Activated CD8-positive, alpha-beta memory T cell treated with anti-CD3 and anti-CD28 coated beads for 36 hours (primary cell): Measurements from ENCODE around the gene NPAS4. TPM values are rescaled to one million over a fixed set of nuclear protein-coding genes. Genes with fewer than 3 reads are reported as not detected.
"Not testable (repeated sequence)": the region's sequence is repeated elsewhere in the genome, so short reads cannot be mapped to it uniquely, and the experiment has no call there.

Experiments
- CTCF ChIA-PET: fragments of 350-600 bp; sonication (Branson Sonifier 250); formaldehyde crosslinking; loops from one replicate; lab custom pipeline; 2021; ENCODE audit warnings: antibody characterized with exemption; lab: Charles Lee
- POLR2A ChIA-PET: fragments of 350-600 bp; sonication (Branson Sonifier 250); formaldehyde crosslinking; loops from one replicate; lab custom pipeline; 2021; ENCODE audit warnings: antibody characterized with exemption; lab: Charles Lee
- total RNA-seq, 2 experiments: library from RNA; stranded (reverse); gene quantifications; one replicate each; pipeline ENCODE4 v1.2.3, GENCODE V29; 2021

Gene NPAS4
- not detected for total RNA-seq

- CTCF ChIA-PET = interaction anchor here (0.5 to 6.2 kb wide), 9 partner anchors 10 to 420 kb away, joined by 3 to 64 read pairs (median 3); partner anchors contain the start of genes MRPL11 and RIN1
- POLR2A ChIA-PET = interaction anchor here (1.0 to 1.1 kb wide), 3 partner anchors 18 to 125 kb away, joined by 3 read pairs; partner anchors contain the start of genes MRPL11 and ZDHHC24
These were observed at the start of gene NPAS4 for GRCh38 chr11:66420671-66421476. Gene NPAS4 (plus strand): TSS chr11:66421035. CDS start chr11:66421180, 145 bp downstream.

DNA sequence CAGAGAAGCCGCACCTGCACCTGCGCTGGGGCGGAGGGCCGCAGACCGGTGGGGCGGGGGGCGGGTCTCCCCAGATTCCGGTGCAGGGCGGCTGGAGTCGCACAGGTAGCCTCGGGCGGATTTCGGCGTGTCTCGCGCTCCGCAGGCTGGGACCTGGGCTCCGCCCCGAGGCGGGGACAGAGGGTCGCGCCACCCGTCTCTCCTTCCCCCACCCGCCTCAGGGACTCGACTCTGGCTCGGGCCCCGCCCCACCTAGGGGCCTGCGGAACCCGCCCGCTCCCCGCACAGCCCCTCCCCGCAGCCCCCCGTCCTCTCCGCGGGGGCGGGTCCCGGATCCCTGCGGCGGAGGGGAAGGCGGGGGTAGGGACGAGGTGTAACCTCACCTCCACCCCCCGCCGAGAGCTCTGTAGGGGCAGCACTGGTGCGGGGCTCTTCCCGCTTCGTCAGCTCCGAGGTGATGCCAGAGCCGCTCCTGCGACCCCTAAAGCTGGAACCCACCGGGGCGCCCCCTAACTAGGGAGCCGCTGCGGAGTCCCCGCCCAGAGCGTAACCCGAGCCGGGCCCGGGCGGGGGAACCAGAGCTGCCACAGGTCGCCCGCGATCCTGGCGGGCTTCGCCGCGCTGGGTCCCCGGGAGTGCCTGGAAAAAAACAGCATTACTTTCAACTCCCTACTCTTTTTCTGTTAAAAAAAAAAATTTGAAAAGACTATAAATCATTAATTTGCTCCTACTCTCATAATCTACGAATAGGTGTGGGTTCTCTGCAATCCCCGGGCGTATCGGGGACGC lies 49.0 kb upstream of the NPAS4 start, which contains the start of gene SLC29A2:
Gene SLC29A2, minus strand, starts transcription at position 134 of the 789 bp plus-strand sequence. CDS start 169 bp downstream, outside the sequence.
- ChIA-PET POLR2A (interaction anchor here (0.7 to 2.4 kb wide), 7 partner anchors 12 to 99 kb away, joined by 3 to 7 read pairs (median 4); partner anchors contain the start of genes B4GAT1, CD248 and RIN1), CTCF (interaction anchor here (1.2 to 2.0 kb wide), 6 partner anchors 9 to 59 kb away, joined by 3 to 8 read pairs (median 6); partner anchors contain the start of gene BRMS1)

DNA sequence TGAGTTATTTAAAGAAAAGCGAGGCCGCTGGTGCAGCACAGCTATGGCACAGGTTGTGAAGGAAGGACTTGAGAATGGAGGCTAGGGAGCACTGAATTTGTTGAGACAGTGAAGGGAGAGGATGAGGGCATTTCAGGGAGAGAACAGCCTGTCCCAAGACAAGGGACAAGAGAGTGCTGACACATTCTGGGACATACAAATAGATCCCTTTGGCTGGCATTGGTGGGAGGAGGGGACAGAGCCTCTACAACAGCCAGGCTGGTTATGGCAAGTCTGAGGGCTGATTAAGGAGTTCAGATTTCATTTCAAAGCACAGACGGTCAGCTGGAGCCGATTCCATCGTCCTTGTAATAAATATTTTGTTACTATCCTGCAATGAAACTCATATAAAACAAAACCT lies 47.6 kb upstream of the NPAS4 start:
- POLR2A ChIA-PET = no interaction called here
- CTCF ChIA-PET = interaction anchor here (0.8 to 2.7 kb wide), 5 partner anchors 10 to 584 kb away, joined by 3 to 14 read pairs (median 6); no protein-coding TSS in a partner anchor

GRCh38 chr11:66373690-66374287 lies 47.0 kb upstream of the NPAS4 start:
- ChIA-PET CTCF (interaction anchor here (0.6 to 2.7 kb wide), 7 partner anchors 12 to 584 kb away, joined by 3 to 14 read pairs (median 4); no protein-coding TSS in a partner anchor), POLR2A (interaction anchor here (0.7 kb wide), 1 partner anchor 24 kb away, joined by 3 read pairs; no protein-coding TSS in a partner anchor)

DNA sequence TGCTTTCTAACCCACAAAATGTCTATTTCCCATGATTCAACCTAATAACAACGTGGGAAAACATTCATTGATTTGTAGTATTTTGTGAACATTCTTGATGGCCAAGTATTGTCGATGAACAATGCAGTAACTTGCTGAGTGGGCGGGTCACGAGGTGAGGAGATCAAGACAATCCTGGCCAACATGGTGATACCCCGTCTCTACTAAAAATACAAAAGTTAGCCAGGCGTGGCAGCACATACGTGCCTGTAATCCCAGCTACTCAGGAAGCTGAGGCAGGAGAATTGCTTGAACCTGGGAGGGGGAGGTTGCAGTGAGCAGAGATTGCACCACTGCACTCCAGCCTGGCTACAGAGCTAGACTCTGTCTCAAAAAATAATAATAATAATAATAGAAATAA lies 40.6 kb upstream of the NPAS4 start:
- POLR2A ChIA-PET = not testable (repeated sequence)
- CTCF ChIA-PET = interaction anchor here (0.6 to 1.5 kb wide), 3 partner anchors 69 to 1157 kb away, joined by 3 to 4 read pairs (median 3); no protein-coding TSS in a partner anchor

GRCh38 chr11:66384316-66384715 lies 36.5 kb upstream of the NPAS4 start:
- ChIA-PET POLR2A (interaction anchor here (1.6 kb wide), 1 partner anchor 12 kb away, joined by 4 read pairs; no protein-coding TSS in a partner anchor), CTCF (interaction anchor here (0.9 to 1.4 kb wide), 2 partner anchors 20 to 73 kb away, joined by 4 read pairs; no protein-coding TSS in a partner anchor)

GRCh38 chr11:66386171-66387069 lies 34.4 kb upstream of the NPAS4 start:
- POLR2A ChIA-PET = interaction anchor here (1.3 kb wide), 1 partner anchor 14 kb away, joined by 4 read pairs; the partner anchor contains the start of gene SLC29A2
- CTCF ChIA-PET = interaction anchor here (0.7 to 4.6 kb wide), 16 partner anchors 9 to 89 kb away, joined by 3 to 44 read pairs (median 5); partner anchors contain the start of genes BRMS1, MRPL11, RIN1 and SLC29A2

GRCh38 chr11:66388780-66389386 lies 32.0 kb upstream of the NPAS4 start:
- CTCF ChIA-PET = interaction anchor here (0.6 to 4.6 kb wide), 27 partner anchors 10 to 694 kb away, joined by 3 to 44 read pairs (median 3); partner anchors contain the start of genes MRPL11 and SLC29A2
- POLR2A ChIA-PET = no interaction called here

- CTCF ChIA-PET = interaction anchor here (0.7 to 1.8 kb wide), 2 partner anchors 17 to 26 kb away, joined by 3 to 4 read pairs; no protein-coding TSS in a partner anchor
- POLR2A ChIA-PET = no interaction called here
These were observed 29.5 kb upstream of the NPAS4 start for GRCh38 chr11:66391322-66391721.

DNA sequence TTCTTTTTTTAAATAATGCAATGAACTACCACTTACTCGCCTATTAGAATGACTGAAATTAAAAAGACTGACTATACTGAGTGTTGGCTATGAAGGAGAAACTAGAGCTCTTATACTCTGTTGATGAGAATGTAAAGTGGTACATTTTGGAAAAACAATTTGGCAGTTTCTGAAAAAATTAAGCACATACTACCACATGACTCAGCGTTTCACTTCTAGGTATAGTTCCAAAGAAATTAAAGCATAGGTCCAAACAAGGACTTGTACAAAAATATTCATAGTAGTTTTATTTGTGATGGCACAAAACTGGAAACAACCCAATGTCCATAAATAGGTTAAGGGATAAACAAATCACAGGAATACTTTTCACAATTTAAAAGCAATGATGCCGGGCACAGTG lies 26.9 kb upstream of the NPAS4 start:
- POLR2A ChIA-PET = no interaction called here

DNA sequence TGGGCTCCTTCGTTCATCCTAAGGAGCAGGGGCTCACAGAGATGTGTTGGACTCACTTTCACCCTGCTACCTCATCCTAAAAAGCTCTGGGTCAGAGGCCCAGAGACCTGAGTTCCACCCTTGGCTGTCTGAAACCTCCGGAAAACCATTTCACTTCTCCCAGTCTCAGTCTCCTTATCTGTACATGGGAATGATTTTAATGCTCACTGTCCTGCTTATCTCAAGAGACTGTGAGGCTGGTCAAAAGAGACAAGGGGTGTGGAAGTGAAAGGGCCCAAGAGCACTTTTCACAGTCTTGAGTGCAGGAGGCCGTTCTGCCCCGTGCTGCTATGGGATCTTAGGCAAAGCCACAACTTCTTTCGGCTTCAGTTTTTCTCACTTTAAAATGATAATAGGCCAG lies 13.2 kb upstream of the NPAS4 start:
- CTCF ChIA-PET = interaction anchor here (1.2 to 4.7 kb wide), 11 partner anchors 12 to 271 kb away, joined by 4 to 64 read pairs (median 8); partner anchors contain the start of genes MRPL11, NPAS4 and RBM4B
- POLR2A ChIA-PET = no interaction called here

More for the DNA sequence above, 26.9 kb upstream of the NPAS4 start:
- CTCF ChIA-PET = no interaction called here

GRCh38 chr11:66408488-66409214 lies 12.2 kb upstream of the NPAS4 start:
- ChIA-PET POLR2A (no interaction called here), CTCF (interaction anchor here (0.6 to 4.7 kb wide), 20 partner anchors 9 to 793 kb away, joined by 3 to 64 read pairs (median 4); partner anchors contain the start of genes MRPL11, NPAS4, PELI3 and RBM4B)

- POLR2A ChIA-PET = no interaction called here
- CTCF ChIA-PET = interaction anchor here (0.6 to 4.7 kb wide), 20 partner anchors 10 to 792 kb away, joined by 3 to 64 read pairs (median 4); partner anchors contain the start of genes MRPL11, NPAS4, PELI3 and RBM4B
These were observed 11.6 kb upstream of the NPAS4 start for GRCh38 chr11:66409226-66409625.

DNA sequence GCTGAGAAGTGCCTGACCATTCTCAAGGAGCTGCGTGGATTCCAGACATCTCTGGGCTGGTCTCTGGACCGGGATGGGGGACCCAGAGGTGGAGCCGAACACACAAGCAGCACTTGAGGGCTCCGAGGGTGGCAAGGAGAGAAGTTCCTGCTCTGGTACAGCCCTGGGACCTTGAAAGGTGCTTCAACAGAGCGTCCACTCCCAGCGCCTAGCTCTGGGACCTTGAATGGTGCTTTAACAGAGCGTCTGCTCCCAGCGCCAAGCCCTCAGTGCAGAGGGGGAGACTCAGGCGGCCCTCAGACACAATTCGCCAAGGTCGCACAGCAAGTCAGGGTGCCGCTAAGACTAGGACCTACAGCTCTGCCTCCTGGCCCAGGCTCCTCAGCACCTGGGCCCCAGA lies 10.6 kb upstream of the NPAS4 start:
- ChIA-PET CTCF (interaction anchor here (1.6 to 4.7 kb wide), 5 partner anchors 9 to 29 kb away, joined by 4 to 64 read pairs (median 25); partner anchors contain the start of genes MRPL11 and NPAS4), POLR2A (no interaction called here)

DNA sequence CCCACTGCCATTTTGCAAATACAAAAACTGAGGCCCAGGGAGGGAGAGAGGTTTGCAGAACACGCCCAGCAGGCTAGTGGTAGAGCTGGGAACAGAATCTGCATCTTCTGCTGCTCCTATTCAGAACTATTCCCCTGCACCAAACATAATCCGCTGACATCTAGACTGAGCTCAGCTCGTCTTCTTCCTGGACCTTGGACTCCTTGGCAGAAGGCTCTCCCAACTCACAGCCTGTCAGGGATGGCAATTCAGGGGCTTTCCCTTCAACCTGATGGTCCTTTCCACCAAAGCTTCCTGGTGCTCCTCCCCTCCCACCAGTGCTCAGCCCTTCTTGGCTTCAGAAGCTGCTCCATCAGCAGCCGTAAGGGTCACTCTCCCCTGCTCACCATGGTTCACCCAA lies 9.5 kb upstream of the NPAS4 start:
- ChIA-PET CTCF (interaction anchor here (1.1 to 4.7 kb wide), 4 partner anchors 8 to 18 kb away, joined by 3 to 64 read pairs (median 4); partner anchors contain the start of gene NPAS4), POLR2A (no interaction called here)
